Measurements from ENCODE around the gene SLC25A13.
A peak's percentile ranks its signal among the peaks of the same experiment; 100 is the strongest.

Gene SLC25A13

GRCh38 chr7:96085953-96086352, 235.9 kb downstream of the SLC25A13 start:
- DNase-seq, result no peak

- no peak for DNase-seq
Measured at GRCh38 chr7:96084881-96085553, 236.9 kb downstream of the SLC25A13 start.

- DNase-seq, result no peak
Measured at GRCh38 chr7:96080027-96080426, 241.9 kb downstream of the SLC25A13 start.

DNA sequence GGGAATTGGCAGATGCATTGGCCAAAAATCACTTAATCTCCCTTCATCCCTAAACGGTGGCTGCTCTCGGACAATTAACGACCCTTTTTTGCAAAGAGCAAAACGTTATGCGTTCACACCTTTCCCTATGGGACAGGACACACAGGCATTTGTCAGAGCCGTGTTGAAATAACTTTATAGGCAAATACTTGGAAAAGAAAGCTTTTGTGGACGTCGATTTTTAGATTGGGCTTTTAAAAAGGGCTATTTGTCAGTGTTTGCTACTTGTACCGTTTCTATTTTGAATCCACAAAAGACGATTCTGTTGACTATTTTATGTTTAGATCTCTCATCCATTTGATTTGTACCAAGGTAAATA, 245.6 kb downstream of the SLC25A13 start:
- DNase-seq, result no peak

DNA sequence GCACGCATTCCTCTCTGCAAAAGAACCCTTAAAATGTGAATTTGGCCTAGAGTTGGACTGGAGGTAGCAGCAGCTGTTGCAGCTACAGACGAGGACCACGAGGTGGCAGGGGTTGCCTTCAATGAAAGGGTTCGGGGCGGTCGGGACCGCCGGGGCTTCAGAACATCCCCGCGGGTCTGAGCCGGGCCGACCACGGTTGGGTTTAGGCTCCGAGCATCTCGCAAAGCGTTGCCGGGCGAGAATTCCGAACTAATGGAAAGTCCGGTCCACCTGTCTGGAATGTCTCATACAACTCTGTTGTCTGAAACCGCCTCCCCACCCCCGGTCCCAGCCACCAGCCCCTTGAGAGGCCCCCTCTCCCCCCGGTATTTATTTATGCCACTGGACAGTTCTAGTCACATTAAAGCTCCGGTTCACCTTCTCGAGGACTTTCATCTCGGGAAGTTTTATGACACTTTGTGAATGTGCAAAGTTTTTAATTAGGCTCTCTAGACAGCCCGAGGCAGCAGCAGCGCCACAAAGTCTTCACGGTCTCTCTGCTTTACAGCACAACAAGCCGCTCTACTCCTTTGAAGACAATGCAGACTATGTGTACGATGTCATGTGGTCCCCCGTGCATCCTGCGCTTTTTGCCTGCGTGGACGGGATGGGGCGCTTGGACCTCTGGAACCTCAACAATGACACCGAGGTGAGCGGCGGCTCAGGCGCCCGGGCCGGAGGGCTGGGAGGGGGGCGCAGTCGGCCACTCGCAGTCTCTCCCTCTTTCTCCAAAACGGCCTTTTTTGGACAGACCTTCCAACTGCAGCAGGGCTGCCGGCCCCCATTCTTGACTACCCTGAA, 246.2 kb downstream of the SLC25A13 start:
- DNase-seq, result peak; percentile 19 to 62 (median 51)

DNA sequence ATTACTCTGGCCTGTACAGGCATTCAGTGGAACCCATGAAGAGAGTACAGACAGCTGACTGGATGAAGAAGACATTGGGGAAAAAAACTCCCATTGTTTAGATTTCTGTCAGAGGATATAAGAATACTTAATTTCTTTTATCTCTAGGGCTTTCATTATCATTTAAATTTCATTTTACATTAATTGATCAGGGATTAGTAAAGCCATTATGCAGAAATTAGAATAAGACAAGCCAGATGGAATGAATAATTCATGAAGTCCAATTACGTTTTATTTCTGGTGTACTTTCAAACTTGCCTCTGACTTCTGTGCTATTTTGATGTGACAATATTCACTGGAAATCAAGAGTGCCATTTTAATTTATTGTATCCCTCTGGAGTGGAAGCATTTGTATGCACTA, 247.0 kb downstream of the SLC25A13 start:
- no peak for DNase-seq

All from suppressor macrophage (primary cell).